Measurements from ENCODE around the gene DBX1. TPM values are rescaled to one million over a fixed set of nuclear protein-coding genes. Genes with fewer than 3 reads are reported as not detected.

DBX1 gene
- total RNA-seq, 1 donor from 2014 or later: not detected

DNA sequence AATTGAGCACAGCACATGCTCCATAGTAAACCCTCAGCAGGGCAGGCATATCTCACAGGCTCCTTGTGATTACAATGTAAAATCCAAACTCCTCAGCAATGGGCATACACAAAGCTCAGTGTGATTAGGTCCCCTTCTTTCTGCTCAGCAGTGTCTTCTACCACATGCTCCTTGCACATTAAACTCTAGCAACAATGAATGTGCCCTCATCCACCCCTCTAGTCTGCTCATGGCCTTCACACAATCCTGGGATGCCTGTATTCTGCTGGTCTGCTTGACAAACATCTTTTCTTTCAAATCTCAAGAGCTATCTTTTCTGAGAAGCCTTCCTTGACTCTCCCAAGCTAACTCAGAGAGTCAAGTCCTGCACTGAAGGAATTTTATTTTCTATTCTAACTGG lies 32.4 kb upstream of the DBX1 start:
- Histone ChIP-seq H3K4me1 (ENCODE audit: insufficient read depth, low read length) (no peaks in the 10 kb centered on the region), H3K4me3 (ENCODE audit: insufficient read depth, low read depth, low read length) (no peak overlapping the region), H3K27me3 (ENCODE audit: insufficient read depth, low read length) (no peaks in the 10 kb centered on the region), H2AFZ (ENCODE audit: low read depth, low read length) (no peak overlapping the region), H4K20me1 (ENCODE audit: insufficient read depth, low read length) (no peaks in the 10 kb centered on the region), H3K9me3 (ENCODE audit: insufficient read depth, low read depth, low read length) (no peaks in the 10 kb centered on the region), H3K36me3 (ENCODE audit: insufficient read depth, low read length) (no peaks in the 10 kb centered on the region), H3K9ac (ENCODE audit: low read length) (no peak overlapping the region), H3K4me2 (ENCODE audit: low read length) (no peak overlapping the region), H3K27ac (ENCODE audit: low read depth, low read length) (no peak overlapping the region), H3K79me2 (ENCODE audit: insufficient read depth, low read length) (no peaks in the 10 kb centered on the region)
- no peaks in the 10 kb centered on the region for H3K9me3 Mint-ChIP-seq (ENCODE audit: unreplicated experiment)
- no peak overlapping the region for H3K4me3 Mint-ChIP-seq (ENCODE audit: unreplicated experiment)
- H3K27me3 Mint-ChIP-seq (ENCODE audit: low read depth, unreplicated experiment): peaks cover 8% of the 10 kb centered on the region
- no peak for TF ChIP-seq EZH2 (IDR thresholded peaks at IDR 0.05; ENCODE audit: insufficient read depth, low read length)
- TF ChIP-seq, protein P1, sequence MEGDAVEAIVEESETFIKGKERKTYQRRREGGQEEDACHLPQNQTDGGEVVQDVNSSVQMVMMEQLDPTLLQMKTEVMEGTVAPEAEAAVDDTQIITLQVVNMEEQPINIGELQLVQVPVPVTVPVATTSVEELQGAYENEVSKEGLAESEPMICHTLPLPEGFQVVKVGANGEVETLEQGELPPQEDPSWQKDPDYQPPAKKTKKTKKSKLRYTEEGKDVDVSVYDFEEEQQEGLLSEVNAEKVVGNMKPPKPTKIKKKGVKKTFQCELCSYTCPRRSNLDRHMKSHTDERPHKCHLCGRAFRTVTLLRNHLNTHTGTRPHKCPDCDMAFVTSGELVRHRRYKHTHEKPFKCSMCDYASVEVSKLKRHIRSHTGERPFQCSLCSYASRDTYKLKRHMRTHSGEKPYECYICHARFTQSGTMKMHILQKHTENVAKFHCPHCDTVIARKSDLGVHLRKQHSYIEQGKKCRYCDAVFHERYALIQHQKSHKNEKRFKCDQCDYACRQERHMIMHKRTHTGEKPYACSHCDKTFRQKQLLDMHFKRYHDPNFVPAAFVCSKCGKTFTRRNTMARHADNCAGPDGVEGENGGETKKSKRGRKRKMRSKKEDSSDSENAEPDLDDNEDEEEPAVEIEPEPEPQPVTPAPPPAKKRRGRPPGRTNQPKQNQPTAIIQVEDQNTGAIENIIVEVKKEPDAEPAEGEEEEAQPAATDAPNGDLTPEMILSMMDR (IDR thresholded peaks at IDR 0.05; ENCODE audit: insufficient read depth, low read depth, low read length): no peak
- no peak overlapping the region for H3K27ac Mint-ChIP-seq (ENCODE audit: unreplicated experiment)
- DNase-seq (ENCODE audit: low read depth) (no peak), FAIRE-seq (no peak)
- H3K36me3 Mint-ChIP-seq (ENCODE audit: low read depth, unreplicated experiment): no peaks in the 10 kb centered on the region
- peaks cover 6% of the 10 kb centered on the region for H3K4me1 Mint-ChIP-seq (ENCODE audit: low read depth, unreplicated experiment)

- H3K9ac ChIP-seq (ENCODE audit: low read length): no peak overlapping the region
- H3K27me3 Mint-ChIP-seq (ENCODE audit: low read depth, unreplicated experiment): peaks cover 4% of the 10 kb centered on the region
- FAIRE-seq: no peak
- H3K4me1 Mint-ChIP-seq (ENCODE audit: low read depth, unreplicated experiment): peaks cover 6% of the 10 kb centered on the region
- no peak for DNase-seq (ENCODE audit: low read depth)
- no peak overlapping the region for H3K4me2 ChIP-seq (ENCODE audit: low read length)
- H3K79me2 ChIP-seq (ENCODE audit: insufficient read depth, low read length): no peaks in the 10 kb centered on the region
- H3K4me3 Mint-ChIP-seq (ENCODE audit: unreplicated experiment): no peak overlapping the region
- no peaks in the 10 kb centered on the region for H3K9me3 ChIP-seq (ENCODE audit: insufficient read depth, low read depth, low read length)
- TF ChIP-seq, protein P1 (IDR thresholded peaks at IDR 0.05; ENCODE audit: insufficient read depth, low read depth, low read length): no peak
- no peak for TF ChIP-seq EZH2 (IDR thresholded peaks at IDR 0.05; ENCODE audit: insufficient read depth, low read length)
- H3K4me1 ChIP-seq (ENCODE audit: insufficient read depth, low read length): no peaks in the 10 kb centered on the region
- H3K27ac Mint-ChIP-seq (ENCODE audit: unreplicated experiment): no peak overlapping the region
- no peaks in the 10 kb centered on the region for H4K20me1 ChIP-seq (ENCODE audit: insufficient read depth, low read length)
- no peak overlapping the region for H2AFZ ChIP-seq (ENCODE audit: low read depth, low read length)
- no peaks in the 10 kb centered on the region for H3K36me3 ChIP-seq (ENCODE audit: insufficient read depth, low read length)
- no peaks in the 10 kb centered on the region for H3K36me3 Mint-ChIP-seq (ENCODE audit: low read depth, unreplicated experiment)
- no peak overlapping the region for H3K4me3 ChIP-seq (ENCODE audit: insufficient read depth, low read depth, low read length)
- H3K27ac ChIP-seq (ENCODE audit: low read depth, low read length): no peak overlapping the region
- H3K9me3 Mint-ChIP-seq (ENCODE audit: unreplicated experiment): no peaks in the 10 kb centered on the region
- no peaks in the 10 kb centered on the region for H3K27me3 ChIP-seq (ENCODE audit: insufficient read depth, low read length)
Measured at GRCh38 chr11:20192151-20192550, 31.9 kb upstream of the DBX1 start.

- H3K27ac ChIP-seq (ENCODE audit: low read depth, low read length): no peak overlapping the region
- no peak overlapping the region for H2AFZ ChIP-seq (ENCODE audit: low read depth, low read length)
- Mint-ChIP-seq H3K9me3 (ENCODE audit: unreplicated experiment) (peaks cover 12% of the 10 kb centered on the region), H3K4me3 (ENCODE audit: unreplicated experiment) (no peak overlapping the region), H3K27me3 (ENCODE audit: low read depth, unreplicated experiment) (peaks cover 36% of the 10 kb centered on the region), H3K4me1 (ENCODE audit: low read depth, unreplicated experiment) (no peaks in the 10 kb centered on the region), H3K27ac (ENCODE audit: unreplicated experiment) (no peak overlapping the region), H3K36me3 (ENCODE audit: low read depth, unreplicated experiment) (no peaks in the 10 kb centered on the region)
- H3K4me3 ChIP-seq (ENCODE audit: insufficient read depth, low read depth, low read length): no peak overlapping the region
- H3K79me2 ChIP-seq (ENCODE audit: insufficient read depth, low read length): no peaks in the 10 kb centered on the region
- no peak for DNase-seq (ENCODE audit: low read depth)
- H3K4me2 ChIP-seq (ENCODE audit: low read length): no peak overlapping the region
- no peaks in the 10 kb centered on the region for H3K4me1 ChIP-seq (ENCODE audit: insufficient read depth, low read length)
- H3K9ac ChIP-seq (ENCODE audit: low read length): no peak overlapping the region
- H4K20me1 ChIP-seq (ENCODE audit: insufficient read depth, low read length): no peaks in the 10 kb centered on the region
- no peak for FAIRE-seq
- H3K36me3 ChIP-seq (ENCODE audit: insufficient read depth, low read length): no peaks in the 10 kb centered on the region
- no peaks in the 10 kb centered on the region for H3K9me3 ChIP-seq (ENCODE audit: insufficient read depth, low read depth, low read length)
- peaks cover 17% of the 10 kb centered on the region for H3K27me3 ChIP-seq (ENCODE audit: insufficient read depth, low read length)
- TF ChIP-seq, protein P1 (IDR thresholded peaks at IDR 0.05; ENCODE audit: insufficient read depth, low read depth, low read length): no peak
- no peak for TF ChIP-seq EZH2 (IDR thresholded peaks at IDR 0.05; ENCODE audit: insufficient read depth, low read length)
Measured at GRCh38 chr11:20178976-20179375, 18.7 kb upstream of the DBX1 start.
